ENCODE data around the gene SCFD1.

The SCFD1 gene

DNA sequence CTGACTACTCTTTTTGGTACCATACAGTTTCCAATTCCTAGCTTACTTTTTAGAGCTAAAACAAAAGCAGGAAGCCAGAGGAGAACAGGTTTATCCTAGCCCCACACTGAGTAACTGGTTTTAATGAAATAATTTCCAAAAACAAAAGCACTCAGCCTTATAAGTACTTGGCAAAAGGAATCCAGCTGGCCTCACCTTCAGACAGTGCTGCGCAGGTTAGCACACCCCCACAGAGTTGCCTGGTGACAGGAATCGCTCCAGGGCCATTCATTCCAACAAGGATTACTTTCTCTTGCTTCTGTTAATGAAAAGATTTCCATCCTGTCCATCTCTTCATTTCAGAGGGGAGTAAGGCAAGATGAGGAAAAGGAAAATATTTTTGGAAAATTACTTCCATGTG is 84.6 kb downstream of the SCFD1 start:
- TF ChIP-seq, protein P1, sequence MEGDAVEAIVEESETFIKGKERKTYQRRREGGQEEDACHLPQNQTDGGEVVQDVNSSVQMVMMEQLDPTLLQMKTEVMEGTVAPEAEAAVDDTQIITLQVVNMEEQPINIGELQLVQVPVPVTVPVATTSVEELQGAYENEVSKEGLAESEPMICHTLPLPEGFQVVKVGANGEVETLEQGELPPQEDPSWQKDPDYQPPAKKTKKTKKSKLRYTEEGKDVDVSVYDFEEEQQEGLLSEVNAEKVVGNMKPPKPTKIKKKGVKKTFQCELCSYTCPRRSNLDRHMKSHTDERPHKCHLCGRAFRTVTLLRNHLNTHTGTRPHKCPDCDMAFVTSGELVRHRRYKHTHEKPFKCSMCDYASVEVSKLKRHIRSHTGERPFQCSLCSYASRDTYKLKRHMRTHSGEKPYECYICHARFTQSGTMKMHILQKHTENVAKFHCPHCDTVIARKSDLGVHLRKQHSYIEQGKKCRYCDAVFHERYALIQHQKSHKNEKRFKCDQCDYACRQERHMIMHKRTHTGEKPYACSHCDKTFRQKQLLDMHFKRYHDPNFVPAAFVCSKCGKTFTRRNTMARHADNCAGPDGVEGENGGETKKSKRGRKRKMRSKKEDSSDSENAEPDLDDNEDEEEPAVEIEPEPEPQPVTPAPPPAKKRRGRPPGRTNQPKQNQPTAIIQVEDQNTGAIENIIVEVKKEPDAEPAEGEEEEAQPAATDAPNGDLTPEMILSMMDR (IDR thresholded peaks at IDR 0.05; ENCODE audit: extremely low read depth, missing control alignments), result no peak
- DNase-seq (ENCODE audit: low spot score), result no peak

DNA sequence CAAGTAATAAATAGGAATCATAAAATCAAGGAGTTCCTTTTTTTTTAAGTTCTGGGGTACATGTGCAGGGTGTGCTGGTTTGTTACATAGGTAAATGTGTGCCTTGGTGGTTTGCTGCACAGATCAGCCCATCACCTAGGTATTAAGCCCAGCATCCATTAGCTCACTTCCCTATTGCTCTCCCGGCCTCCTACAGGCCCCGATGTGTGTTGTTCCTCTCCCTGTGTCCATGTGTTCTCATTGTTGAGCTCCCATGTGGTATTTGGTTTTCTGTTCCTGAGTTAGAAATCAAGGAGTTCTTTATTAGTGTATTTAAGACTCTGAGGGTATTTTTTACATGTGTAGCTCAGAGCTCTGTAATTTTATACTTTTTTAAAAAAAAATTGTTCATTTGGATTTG is 86.0 kb downstream of the SCFD1 start:
- TF ChIP-seq, protein P1 (IDR thresholded peaks at IDR 0.05; ENCODE audit: extremely low read depth, missing control alignments), result no peak
- no peak for DNase-seq (ENCODE audit: low spot score)

DNA sequence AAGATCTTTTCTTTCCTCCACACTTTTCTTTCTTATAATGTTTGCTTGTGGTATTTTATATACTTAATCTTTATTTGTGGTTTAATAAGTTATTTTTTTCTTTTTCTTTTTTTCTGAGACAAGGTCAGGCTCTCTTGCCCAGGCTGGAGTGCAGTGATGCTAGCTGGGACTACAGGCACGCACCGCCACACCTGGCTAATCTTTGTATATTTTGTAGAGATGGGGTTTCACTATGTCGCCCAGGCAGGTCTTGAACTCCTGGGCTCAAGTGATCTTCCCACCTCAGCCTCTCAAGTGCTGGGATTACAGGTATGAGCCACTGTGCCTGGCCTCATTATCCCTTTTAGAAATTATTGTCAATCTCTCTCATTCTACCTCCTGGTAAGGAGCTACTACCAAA is 87.1 kb downstream of the SCFD1 start:
- TF ChIP-seq, protein P1 (IDR thresholded peaks at IDR 0.05; ENCODE audit: extremely low read depth, missing control alignments), result no peak
- DNase-seq (ENCODE audit: low spot score), result no peak

DNA sequence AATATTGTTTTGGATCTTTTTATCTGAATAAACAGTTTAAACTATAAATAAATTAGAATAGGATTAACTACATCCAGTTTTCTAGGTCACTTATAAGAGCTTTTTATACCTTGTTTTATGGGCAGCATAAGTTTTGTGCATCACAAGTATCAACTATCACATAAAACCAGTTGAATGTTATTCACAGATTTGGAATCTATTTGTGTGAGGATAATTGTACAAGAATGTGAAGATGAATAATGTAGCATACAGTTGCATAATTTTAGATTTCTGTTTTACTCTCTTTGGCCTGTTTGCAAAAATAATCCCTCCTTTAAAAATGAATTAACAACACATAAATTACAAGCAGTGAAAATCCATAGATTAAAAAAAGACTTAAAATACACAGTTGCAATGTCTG is 88.8 kb downstream of the SCFD1 start:
- DNase-seq (ENCODE audit: low spot score), result no peak
- TF ChIP-seq, protein P1 (IDR thresholded peaks at IDR 0.05; ENCODE audit: extremely low read depth, missing control alignments), result no peak

DNA sequence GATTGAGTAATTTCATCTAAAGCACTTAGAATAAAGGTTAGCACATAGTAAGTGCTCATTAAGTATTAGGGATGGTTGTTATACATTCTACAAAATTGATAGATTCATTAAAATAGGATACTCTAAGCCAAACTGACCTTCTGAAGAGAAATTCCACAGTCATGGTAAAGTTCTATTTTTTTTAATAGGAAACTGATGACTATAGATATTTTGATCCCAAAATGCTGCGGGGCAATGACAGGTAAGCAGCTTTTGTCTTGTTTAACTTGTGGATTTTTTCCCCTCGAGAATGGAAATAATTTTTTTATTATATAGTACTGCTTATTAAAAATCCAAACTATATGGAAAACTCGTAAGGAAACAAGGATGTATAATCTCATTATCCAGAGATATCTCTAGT is 97.0 kb downstream of the SCFD1 start:
- TF ChIP-seq, protein P1 (IDR thresholded peaks at IDR 0.05; ENCODE audit: extremely low read depth, missing control alignments), result no peak
- no peak for DNase-seq (ENCODE audit: low spot score)

DNA sequence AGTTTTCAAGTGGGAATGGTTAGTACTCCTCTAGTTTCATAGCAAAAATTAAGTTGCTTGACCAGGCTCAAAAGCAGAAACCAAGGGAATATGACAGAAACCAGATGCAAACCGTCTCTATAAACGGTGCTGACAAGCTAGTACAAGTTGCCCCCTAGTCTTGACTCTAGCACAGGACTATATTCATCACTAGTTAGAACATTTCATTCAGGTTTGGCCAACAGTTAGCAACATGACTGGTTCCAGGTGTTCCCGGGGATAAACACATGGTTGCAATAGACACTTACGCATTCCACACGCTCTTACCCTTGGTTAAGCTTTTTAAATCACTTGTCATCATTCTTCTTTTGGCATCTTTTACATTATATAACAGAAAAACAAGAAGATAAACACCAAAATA is 103.6 kb downstream of the SCFD1 start:
- TF ChIP-seq, protein P1 (IDR thresholded peaks at IDR 0.05; ENCODE audit: extremely low read depth, missing control alignments), result no peak
- DNase-seq (ENCODE audit: low spot score), result no peak

DNA sequence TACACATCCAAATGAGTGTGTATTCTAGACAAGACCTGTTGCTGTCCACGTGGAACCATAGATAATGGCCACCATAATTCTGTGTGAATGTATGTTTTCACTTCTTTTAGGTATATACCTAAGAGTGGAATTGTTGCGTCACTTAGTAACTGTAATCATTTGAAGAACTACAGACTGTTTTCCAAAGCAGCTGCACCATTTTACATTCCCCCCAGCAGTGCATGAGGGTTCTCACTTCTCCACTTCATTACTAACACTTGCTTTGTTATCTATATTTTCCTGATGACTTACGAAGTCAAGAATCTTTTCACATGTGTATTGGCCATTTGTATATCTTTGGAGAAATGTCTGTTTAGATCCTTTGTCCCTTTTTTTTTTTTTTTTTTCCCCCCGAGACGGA is 106.4 kb downstream of the SCFD1 start:
- TF ChIP-seq, protein P1 (IDR thresholded peaks at IDR 0.05; ENCODE audit: extremely low read depth, missing control alignments), result no peak
- no peak for DNase-seq (ENCODE audit: low spot score)
